Cerebellar nuclear complex (tissue), 1 donor: ENCODE data around the gene ADRA1B.
"Not testable (repeated sequence)": the region's sequence is repeated elsewhere in the genome, so short reads cannot be mapped to it uniquely, and the experiment has no call there.

Experiments
- DNase-seq, 2 experiments: peaks; one replicate each; lab custom pipeline; 2025; lab: John Stamatoyannopoulos, UW

ADRA1B gene

DNA sequence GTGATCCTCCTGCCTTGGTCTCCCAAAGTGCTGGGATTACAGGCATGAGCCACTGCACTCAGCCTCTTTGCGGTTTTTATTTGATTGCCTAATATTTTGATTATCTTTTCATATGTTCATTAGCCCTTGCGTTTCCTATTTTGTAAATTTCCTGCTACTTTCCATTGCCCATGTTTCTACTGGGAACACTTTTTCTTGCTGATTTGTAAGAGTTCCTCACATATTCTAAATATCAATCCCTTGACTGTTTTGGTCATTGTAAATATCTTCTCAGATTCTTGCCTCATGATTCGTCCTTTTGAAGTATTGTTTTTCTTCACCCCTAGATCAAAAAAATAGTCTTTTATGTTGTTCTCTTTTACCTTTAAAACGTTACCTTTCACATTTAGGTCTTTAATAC, 54.8 kb downstream of the ADRA1B start:
- DNase-seq: no peak

- DNase-seq: no peak
These were observed 55.2 kb downstream of the ADRA1B start for GRCh38 chr5:159971514-159971913.

DNA sequence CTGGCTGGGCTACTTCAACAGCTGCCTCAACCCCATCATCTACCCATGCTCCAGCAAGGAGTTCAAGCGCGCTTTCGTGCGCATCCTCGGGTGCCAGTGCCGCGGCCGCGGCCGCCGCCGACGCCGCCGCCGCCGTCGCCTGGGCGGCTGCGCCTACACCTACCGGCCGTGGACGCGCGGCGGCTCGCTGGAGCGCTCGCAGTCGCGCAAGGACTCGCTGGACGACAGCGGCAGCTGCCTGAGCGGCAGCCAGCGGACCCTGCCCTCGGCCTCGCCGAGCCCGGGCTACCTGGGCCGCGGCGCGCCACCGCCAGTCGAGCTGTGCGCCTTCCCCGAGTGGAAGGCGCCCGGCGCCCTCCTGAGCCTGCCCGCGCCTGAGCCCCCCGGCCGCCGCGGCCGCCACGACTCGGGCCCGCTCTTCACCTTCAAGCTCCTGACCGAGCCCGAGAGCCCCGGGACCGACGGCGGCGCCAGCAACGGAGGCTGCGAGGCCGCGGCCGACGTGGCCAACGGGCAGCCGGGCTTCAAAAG, 55.7 kb downstream of the ADRA1B start:
- no peak for DNase-seq

DNA sequence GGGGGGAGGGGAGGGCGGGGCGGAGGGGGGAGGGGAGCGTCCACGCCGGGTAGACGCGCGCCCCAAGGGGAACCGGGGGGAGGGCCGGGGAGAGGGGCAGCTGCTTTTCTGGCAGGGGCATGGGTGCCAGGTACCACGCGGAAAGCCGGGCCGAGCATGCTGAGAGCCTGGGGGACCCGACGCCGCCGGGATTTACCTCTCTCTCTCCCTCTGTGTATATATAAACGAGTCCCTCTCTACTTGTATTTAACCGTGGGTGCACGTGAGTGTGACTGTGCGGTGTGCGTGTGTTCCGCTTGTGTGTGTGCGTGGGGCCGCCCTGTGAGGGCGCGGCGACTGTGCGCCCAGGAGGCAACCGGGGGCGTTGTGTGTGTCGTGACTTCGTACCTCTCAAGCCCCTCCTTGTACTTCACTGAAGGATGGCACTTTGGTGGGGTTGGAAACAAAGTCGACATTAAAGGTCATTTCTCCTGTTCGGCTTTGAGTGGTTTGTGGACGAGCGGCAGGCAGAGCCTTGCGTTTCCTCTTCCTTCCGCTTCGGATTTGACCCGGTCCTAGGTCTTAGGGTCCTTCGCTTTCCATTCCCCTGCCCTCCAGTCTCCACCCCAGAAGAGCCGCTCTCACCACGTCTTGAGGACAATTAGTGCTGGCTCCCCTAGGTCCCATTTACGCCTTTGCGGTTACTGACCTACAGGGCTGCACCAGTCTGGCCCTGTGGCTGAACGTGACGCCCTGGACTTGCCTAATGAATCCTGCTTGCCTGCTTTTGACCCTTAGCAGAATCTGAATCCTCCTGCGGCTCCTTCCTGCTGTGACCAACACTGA, 56.5 kb downstream of the ADRA1B start:
- DNase-seq: no peak

DNA sequence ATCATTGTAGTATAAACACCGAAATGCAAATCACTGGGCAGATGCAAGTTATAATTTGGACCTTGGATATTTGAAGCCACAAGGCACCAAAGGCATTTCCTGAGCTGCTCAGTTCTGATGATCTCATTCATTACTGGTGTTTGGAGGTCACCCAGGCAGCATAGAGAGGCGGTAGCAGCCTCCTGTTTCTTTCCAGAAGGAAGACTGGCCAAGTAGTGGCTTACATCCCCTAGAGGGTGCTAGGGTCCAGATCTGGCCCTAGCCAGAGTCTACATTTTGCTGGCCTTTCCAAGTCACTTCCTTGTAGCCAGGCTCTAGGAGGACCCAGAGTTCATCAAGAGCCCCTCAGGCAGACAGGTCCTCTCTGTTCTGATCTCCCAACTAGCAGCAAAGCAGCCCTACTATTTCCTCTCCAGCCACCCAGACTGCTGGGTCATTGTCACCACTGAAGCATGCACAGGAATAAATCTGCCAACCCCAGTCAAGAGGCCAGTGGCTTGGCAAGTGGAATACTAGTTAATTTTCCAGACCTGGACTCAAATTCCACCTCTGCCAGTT, 59.3 kb downstream of the ADRA1B start:
- no peak for DNase-seq

DNA sequence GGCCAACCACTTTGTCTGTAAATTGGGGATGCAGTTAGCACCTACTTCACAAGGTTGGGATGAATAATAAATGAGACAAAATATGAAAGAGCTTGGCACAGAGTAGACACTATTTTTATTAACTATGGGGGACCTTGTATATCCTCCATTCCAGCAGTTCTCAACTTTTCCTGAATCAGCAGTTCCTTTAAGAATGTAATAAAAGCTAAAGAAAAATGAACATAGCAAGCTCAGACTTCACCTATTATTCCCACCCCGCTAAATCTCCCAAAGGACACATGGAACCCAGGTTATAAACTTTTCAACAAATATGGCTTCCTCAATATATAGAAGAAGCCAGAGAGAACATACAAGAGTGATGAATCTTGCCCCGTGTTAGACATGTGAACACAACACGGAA, 60.6 kb downstream of the ADRA1B start:
- DNase-seq: no peak

GRCh38 chr5:159978358-159978757, 62.1 kb downstream of the ADRA1B start:
- no peak for DNase-seq

DNA sequence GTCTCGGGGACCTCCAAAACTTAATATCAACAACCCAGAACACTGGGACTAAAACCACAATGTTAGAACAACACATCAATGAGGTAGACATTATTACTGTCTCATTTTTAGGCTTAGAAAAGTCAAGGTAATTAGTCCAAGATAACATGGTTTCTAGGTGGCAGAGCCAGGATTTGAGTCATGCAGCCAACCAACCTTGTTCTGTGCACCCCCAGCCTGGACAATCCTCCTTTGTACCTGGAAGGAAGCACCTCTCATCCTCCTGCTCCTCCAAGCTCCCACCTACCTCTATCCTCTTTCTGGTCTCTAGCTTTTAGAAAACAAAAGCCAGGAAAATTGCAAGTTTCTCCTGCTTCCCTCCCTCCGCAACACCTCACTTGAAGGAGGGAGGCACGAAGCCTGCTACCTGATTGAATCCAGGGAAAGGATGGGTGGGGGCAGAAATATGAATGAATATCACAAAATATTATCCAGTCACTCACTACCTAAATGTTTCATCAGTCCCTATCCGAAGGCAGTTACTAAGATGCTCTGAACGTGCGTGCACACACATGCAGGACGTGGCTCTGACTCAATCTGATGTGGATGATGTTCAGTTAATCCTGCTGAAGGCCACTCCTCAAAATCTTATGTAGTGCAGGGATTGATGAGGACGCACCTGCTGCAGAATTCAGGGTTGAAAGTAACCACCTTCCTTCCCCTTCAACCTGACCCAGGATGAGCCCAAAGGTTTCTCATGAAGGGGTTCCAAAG, 66.3 kb downstream of the ADRA1B start:
- no peak for DNase-seq

- DNase-seq: peak; percentile 2 to 22
These were observed 70.9 kb downstream of the ADRA1B start for GRCh38 chr5:159987031-159987674.

GRCh38 chr5:159990506-159990905, 74.2 kb downstream of the ADRA1B start:
- no peak for DNase-seq

DNA sequence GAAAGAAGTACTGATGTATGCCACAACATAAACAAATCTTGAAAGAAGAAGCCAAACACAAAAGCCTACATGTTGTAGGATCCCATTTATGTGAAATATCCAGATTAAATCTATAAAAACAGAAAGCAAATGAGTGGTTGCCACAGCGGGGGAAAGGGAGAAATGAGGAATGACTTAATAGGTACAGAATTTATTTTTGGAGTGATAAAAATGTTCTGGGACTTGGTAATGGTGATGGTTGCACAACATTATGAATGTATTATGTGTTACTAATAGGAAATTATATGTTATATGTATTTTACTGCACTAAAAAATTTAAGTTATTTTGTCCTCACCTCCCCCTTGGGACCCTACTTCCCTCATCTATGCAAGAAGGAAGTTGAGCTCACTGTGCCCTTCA, 76.3 kb downstream of the ADRA1B start:
- DNase-seq: no peak

DNA sequence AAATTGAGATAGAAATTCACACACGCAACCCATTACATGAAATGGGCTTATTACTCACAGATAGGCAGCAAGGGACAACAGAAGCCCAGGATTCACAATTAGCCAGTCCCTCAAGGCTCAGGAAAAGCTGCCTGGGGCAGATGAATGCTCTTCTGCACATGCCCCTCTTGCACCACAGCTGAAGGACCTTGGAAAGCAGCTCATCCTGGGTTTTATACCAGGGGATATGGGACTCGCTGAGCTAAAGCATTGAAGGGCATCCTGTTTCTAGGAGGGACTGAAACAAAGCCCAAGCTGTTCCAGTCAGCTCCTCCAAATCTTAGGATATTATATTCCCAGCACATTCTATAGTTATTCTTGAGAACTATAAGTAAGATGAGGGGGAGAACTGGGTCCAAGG, 76.9 kb downstream of the ADRA1B start:
- no peak for DNase-seq

GRCh38 chr5:159995907-159996306, 79.6 kb downstream of the ADRA1B start:
- no peak for DNase-seq

GRCh38 chr5:160001457-160001856, 85.2 kb downstream of the ADRA1B start:
- DNase-seq: no peak

- DNase-seq: no peak
These were observed 91.2 kb downstream of the ADRA1B start for GRCh38 chr5:160007514-160007913.

DNA sequence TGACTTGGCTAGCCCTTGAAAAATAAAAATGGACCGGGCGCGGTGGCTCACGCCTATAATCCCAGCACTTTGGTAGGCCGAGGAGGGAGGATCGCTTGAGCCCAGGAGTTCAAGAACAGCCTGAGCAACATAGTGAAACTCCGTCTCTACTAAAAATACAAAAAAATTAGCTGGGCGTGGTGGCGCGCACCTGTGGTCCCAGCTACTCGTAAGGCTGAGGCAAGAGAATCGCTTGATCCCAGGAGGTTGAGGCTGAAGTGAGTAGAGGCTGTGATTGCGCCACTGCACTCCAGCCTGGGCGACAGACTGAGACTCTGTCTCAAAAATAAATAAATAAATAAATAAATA, 92.2 kb downstream of the ADRA1B start:
- not testable (repeated sequence) for DNase-seq

GRCh38 chr5:160008877-160009590, 92.8 kb downstream of the ADRA1B start, which contains the start of gene TTC1:
TSS of gene TTC1 (plus strand) at chr5:160009139. CDS start at chr5:160010529, 1,390 bp downstream.
- DNase-seq: peak; percentile 87 to 92

DNA sequence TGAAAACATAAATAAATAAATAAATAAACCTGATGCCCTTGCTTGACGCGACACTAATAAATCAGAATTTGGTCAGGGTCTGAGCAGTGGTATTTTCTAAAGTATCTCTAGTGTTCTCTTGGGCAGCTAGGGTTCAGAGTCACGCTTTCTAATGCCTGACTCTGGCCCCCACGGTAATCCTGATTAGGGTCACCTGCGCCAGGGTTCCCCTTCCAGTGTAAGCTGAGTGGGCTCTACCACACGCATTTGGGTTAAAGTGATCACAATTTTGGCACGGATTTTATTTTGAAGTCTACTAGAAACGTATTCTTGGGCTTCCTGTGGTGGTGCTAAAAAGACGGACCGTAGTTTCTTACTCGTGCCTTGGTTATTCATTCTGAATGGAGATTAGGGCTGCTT, 93.3 kb downstream of the ADRA1B start:
- no peak for DNase-seq

DNA sequence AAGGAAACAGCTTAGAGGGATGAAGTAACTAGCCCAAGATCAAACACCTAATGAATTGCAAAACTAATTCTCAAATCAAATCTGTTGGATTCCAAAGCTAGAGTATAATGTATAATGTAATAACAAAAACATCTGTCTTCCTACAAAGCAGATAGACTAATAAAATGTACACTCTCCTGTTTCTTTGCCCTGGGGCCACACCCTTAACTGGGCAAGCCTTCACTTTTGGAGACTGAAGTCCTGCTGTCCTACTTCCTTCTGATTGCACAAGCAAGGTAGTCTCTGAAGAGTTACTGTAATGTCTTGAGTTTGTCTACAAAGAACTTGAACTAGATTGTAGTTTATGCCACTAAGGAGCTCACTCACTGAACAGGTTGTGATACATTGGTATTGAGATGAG, 95.2 kb downstream of the ADRA1B start:
- DNase-seq: no peak

- not testable (repeated sequence) for DNase-seq
These were observed 97.9 kb downstream of the ADRA1B start for GRCh38 chr5:160014197-160014596.

- no peak for DNase-seq
These were observed 102.8 kb downstream of the ADRA1B start for GRCh38 chr5:160018945-160019625.
